Endothelial cell of umbilical vein (primary cell): ENCODE measurements around the gene SYNE1.

Source experiments
- MYC ChIP-seq: IDR thresholded peaks from one replicate; pipeline ENCODE4 v1.6.1; 2011; ENCODE audit warnings: mild to moderate bottlenecking, low read depth, low read length
- POLR2A ChIP-seq: IDR thresholded peaks from 2 replicates; pipeline ENCODE4 v1.6.1; 2012; ENCODE audit warnings: low read depth, mild to moderate bottlenecking, control low read depth, low read length
- TF ChIP-seq, protein P1 (sequence below), 2 donors: IDR thresholded peaks; 1 replicate in 1 of 2; 2 replicates in 1 of 2; pipeline ENCODE4 v1.5.1; 2011; ENCODE audit warnings: low read length in 2 of 2, mild to moderate bottlenecking in 2 of 2, moderate library complexity in 2 of 2, control low read depth in 1 of 2, inconsistent platforms in 1 of 2, low read depth in 1 of 2; ENCODE audit not compliant: insufficient read depth in 1 of 2; ENCODE audit errors: extremely low read depth in 1 of 2

GRCh38 chr6:152680879-152681517 lies 43.8 kb upstream of the SYNE1 start:
- TF ChIP-seq POLR2A = no peak
- TF ChIP-seq, protein P1, sequence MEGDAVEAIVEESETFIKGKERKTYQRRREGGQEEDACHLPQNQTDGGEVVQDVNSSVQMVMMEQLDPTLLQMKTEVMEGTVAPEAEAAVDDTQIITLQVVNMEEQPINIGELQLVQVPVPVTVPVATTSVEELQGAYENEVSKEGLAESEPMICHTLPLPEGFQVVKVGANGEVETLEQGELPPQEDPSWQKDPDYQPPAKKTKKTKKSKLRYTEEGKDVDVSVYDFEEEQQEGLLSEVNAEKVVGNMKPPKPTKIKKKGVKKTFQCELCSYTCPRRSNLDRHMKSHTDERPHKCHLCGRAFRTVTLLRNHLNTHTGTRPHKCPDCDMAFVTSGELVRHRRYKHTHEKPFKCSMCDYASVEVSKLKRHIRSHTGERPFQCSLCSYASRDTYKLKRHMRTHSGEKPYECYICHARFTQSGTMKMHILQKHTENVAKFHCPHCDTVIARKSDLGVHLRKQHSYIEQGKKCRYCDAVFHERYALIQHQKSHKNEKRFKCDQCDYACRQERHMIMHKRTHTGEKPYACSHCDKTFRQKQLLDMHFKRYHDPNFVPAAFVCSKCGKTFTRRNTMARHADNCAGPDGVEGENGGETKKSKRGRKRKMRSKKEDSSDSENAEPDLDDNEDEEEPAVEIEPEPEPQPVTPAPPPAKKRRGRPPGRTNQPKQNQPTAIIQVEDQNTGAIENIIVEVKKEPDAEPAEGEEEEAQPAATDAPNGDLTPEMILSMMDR (IDR thresholded peaks at IDR 0.05; ENCODE audit: extremely low read depth in 1 of 2, insufficient read depth in 1 of 2, low read depth in 1 of 2, low read length in 2 of 2) = no peak
- no peak for TF ChIP-seq MYC
